Right kidney (tissue), 1 donor: ENCODE data around the gene RAB31.

Experiments
- DNase-seq: peaks from one replicate; pipeline ENCODE4 v3.0.0-alpha.2; 2016

The RAB31 gene

GRCh38 chr18:9788140-9788539, 80.0 kb downstream of the RAB31 start:
- no peak for DNase-seq

GRCh38 chr18:9788860-9789259, 80.8 kb downstream of the RAB31 start:
- no peak for DNase-seq

- no peak for DNase-seq
Measured at GRCh38 chr18:9790261-9790660, 82.2 kb downstream of the RAB31 start.

DNA sequence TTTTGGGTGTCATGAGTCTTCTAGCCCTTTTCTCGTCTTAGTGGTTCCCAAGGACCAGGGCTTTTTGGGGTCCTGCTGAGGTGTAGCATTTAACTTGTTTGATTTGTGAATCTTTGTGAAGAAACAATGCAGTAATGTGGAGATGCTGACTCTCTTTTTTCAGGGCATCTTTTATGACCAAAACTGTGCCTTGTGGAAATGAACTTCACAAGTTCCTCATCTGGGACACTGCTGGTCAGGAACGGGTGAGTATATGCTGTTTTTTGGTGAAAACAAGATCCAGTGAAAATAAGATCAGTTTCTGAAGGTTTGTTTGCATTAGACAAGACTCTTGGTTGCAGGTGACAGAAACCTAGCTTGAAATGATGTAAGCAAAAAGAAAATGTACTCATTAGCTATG, 83.9 kb downstream of the RAB31 start:
- no peak for DNase-seq

DNA sequence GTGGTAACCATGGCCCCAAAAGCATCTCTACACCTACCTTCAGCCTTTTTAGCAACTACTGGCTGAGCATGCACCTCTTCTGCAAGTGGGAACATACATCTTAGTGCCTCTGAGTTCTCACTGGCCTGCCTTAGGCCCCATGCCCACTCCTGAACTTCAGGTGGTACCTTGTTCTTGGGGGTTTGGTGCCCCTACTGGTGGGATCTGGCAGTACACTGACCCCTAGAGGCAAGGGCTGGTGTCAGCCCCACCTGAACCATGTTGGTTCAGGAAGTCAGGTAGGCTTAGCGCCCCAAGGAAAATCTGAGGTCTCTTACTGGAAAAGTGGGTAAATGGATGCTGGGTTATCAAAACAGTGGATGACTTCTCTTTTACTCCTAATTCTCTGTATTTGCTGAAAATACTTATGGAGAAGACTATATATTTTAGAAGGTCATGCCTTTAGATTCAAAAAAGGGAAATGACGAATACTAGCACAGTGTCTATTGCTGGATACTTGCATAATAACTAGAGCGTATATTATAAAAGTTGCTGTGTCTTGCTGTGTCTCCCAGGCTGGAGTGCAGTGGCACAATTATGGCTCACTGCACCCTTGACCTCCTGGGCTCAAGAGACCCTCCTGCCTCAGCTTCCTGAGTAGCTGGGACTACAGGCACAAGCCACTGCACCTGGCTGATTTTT, 84.6 kb downstream of the RAB31 start:
- DNase-seq = no peak

GRCh38 chr18:9796011-9796410, 87.9 kb downstream of the RAB31 start:
- DNase-seq = no peak

- no peak for DNase-seq
Measured at GRCh38 chr18:9796935-9797549, 88.9 kb downstream of the RAB31 start.

GRCh38 chr18:9802175-9803062, 94.3 kb downstream of the RAB31 start:
- no peak for DNase-seq

- no peak for DNase-seq
Measured at GRCh38 chr18:9803063-9803697, 95.1 kb downstream of the RAB31 start.

DNA sequence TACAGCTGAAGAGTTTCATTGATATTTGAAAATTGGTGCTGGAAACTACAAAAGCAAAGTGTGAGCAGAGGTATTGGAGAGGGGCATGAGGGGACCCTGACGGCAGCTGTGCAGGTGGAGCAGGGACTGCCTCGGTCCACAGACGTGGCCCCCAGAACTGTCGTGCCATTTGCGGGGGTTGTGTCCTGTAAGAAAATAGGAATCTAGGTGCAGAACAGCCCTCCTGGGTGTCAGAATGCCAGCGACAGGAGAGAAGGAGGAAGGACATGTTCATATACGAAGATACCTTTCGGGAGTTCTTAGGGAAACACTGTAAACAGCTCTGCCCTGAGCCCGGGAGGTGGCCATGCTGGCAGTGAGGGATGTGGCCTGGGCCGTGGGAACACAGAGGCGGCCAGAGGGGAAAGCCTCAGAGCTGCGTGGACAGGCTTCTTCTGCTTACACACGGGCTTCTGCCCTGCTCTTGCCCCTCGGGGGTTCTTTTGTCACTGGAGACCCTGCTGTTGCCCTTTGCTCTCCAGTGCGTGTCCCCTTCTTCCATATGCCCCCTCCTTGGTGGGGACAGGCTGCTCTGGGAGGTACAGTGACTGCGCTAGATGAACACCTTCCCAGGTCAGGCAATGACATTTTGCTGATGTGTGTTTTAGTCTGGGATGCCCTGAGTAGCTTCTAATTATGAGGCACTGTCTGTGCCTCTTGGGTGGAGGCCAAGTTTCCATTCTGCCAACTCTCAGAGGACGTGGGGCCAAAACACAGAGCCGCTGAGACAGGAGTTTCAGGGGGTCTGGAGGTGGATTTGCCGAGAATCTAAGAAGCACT, 95.8 kb downstream of the RAB31 start:
- no peak for DNase-seq

- no peak for DNase-seq
Measured at GRCh38 chr18:9804517-9805104, 96.5 kb downstream of the RAB31 start.

GRCh38 chr18:9806905-9807304, 98.8 kb downstream of the RAB31 start:
- no peak for DNase-seq

GRCh38 chr18:9808295-9809241, 100.5 kb downstream of the RAB31 start:
- DNase-seq = peak; percentile 18

DNA sequence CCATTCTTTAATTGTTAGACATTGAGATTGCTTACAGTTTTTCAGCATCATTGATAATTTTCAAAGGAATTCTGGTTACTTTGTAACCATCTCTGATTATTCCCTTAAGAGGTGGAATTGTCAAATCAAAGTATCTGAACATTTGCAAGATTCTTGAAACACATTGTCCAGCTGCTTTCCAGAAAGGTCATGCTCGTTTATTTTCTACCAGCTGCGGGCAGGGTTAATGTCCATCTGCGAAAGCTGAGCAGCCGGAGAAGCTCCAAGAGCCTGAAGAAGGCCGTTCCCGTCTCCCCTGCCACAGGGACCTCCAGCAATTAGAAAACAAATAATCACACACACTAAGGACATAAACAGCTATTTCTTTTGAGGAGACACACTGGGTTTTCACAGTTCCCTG, 101.6 kb downstream of the RAB31 start:
- DNase-seq = no peak

DNA sequence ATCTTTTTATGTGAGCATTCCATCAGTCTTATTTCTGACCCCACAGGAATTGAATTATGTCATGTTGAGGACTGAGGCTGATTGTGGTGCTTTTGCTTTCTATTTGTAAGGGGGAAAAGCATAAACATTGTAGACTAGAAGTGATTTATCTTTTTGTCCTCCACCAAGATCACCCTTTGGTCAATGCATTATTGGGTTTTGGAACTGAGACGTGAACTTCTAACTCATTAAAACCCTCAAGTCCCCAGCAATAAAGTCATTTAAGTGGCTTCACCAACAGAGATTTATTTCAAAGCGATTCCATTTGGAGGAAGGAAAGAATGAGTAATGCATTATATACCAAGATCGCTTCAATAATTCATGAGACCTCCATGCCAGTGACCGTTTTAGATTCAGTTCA, 102.2 kb downstream of the RAB31 start:
- DNase-seq = no peak

GRCh38 chr18:9810994-9811705, 103.0 kb downstream of the RAB31 start:
- DNase-seq = no peak

GRCh38 chr18:9811978-9812377, 103.9 kb downstream of the RAB31 start:
- DNase-seq = no peak

DNA sequence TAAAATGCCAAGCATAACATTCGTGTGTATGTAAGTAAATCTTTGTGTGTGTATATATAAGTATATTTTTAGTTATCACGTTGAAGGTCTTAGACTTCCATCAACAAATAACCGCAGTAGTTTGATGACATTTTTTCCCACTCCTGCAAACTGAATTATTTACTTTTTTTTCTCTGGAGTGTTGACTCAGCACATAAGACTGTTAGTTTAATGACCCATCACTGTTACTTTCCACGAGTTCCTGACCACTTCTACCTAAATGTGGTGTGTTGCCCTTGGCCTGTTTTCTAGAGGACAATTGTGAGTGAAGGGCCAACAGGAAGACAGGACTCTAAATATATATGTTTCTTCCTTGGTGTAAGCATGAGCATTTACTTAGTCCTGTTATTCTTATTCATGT, 106.3 kb downstream of the RAB31 start:
- no peak for DNase-seq

- no peak for DNase-seq
Measured at GRCh38 chr18:9817286-9817685, 109.2 kb downstream of the RAB31 start.
